Measurements from ENCODE around the gene OPN1SW.

DNA sequence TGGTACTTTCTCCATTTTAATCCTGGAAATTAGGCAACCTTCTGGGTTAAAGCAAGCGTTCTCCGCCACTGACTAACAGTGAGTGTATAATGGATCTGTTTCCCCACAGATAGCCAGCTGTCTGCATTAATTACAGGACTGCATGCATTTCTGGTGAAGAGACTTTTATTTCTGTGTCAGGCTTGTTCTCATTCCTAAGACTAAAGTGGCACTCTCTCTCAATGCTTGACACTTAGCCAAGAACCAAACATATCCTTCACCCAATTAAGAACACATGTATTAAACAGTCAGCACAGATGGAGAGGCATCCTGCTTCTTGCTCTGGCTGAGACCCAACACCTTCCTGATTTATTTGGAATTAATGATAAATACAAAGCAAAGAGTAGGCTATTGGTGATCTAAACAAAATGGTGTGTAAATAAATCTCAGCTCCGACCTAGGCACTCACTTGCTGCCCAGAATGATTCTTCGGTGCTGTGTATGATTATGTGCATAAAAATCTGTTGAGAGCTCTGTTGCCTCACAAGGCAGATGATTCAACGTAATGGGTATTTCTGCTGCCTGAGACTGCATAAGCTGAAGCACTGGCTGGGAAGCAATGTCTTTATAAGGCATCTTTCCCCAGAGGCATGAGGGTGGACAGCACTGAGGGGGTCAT is 19.6 kb downstream of the OPN1SW start:
- TF ChIP-seq, protein P1, sequence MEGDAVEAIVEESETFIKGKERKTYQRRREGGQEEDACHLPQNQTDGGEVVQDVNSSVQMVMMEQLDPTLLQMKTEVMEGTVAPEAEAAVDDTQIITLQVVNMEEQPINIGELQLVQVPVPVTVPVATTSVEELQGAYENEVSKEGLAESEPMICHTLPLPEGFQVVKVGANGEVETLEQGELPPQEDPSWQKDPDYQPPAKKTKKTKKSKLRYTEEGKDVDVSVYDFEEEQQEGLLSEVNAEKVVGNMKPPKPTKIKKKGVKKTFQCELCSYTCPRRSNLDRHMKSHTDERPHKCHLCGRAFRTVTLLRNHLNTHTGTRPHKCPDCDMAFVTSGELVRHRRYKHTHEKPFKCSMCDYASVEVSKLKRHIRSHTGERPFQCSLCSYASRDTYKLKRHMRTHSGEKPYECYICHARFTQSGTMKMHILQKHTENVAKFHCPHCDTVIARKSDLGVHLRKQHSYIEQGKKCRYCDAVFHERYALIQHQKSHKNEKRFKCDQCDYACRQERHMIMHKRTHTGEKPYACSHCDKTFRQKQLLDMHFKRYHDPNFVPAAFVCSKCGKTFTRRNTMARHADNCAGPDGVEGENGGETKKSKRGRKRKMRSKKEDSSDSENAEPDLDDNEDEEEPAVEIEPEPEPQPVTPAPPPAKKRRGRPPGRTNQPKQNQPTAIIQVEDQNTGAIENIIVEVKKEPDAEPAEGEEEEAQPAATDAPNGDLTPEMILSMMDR (conservative IDR thresholded peaks at IDR 0.05 in 1 of 2, IDR thresholded peaks at IDR 0.05 in 1 of 2; ENCODE audit: extremely low read depth in 1 of 2, insufficient read depth in 1 of 2, low read depth in 1 of 2, low read length in 2 of 2), result no peak
- no peak for TF ChIP-seq EZH2 (IDR thresholded peaks at IDR 0.05; ENCODE audit: borderline replicate concordance, low read length)

Measured in mammary epithelial cell (primary cell).